NCI-H187 (cell line): ENCODE measurements around the gene ELF5.

Experiments used
- DNase-seq, 2 experiments: peaks; one replicate each; lab custom pipeline; 2025; lab: John Stamatoyannopoulos, UW

The ELF5 gene

GRCh38 chr11:34513682-34514449, at the start of gene ELF5:
Gene ELF5 (minus strand): TSS chr11:34513794. CDS start chr11:34505749, 8,045 bp downstream.
- no peak for DNase-seq

- no peak for DNase-seq
Observed at GRCh38 chr11:34562976-34563375, 49.4 kb upstream of the ELF5 start.

- no peak for DNase-seq
Observed at GRCh38 chr11:34560511-34560910, 46.9 kb upstream of the ELF5 start.

GRCh38 chr11:34558673-34559072, 45.1 kb upstream of the ELF5 start:
- no peak for DNase-seq

- no peak for DNase-seq
Observed at GRCh38 chr11:34558211-34558610, 44.6 kb upstream of the ELF5 start.

GRCh38 chr11:34552270-34552669, 38.7 kb upstream of the ELF5 start:
- no peak for DNase-seq

- no peak for DNase-seq
Observed at GRCh38 chr11:34549271-34549670, 35.7 kb upstream of the ELF5 start.

GRCh38 chr11:34548278-34548677, 34.7 kb upstream of the ELF5 start:
- no peak for DNase-seq

GRCh38 chr11:34546511-34547209, 33.1 kb upstream of the ELF5 start:
- DNase-seq, result no peak

- no peak for DNase-seq
Observed at GRCh38 chr11:34542089-34542488, 28.5 kb upstream of the ELF5 start.

- DNase-seq, result no peak
Observed at GRCh38 chr11:34540870-34541269, 27.3 kb upstream of the ELF5 start.

GRCh38 chr11:34537636-34538035, 24.0 kb upstream of the ELF5 start:
- no peak for DNase-seq

- no peak for DNase-seq
Observed at GRCh38 chr11:34536056-34536455, 22.5 kb upstream of the ELF5 start.

- DNase-seq, result no peak
Observed at GRCh38 chr11:34534826-34535225, 21.2 kb upstream of the ELF5 start.

- DNase-seq, result no peak
Observed at GRCh38 chr11:34531663-34532062, 18.1 kb upstream of the ELF5 start.

- DNase-seq, result no peak
Observed at GRCh38 chr11:34530545-34531234, 17.1 kb upstream of the ELF5 start.

GRCh38 chr11:34529643-34530042, 16.0 kb upstream of the ELF5 start:
- DNase-seq, result no peak

- no peak for DNase-seq
Observed at GRCh38 chr11:34528072-34528471, 14.5 kb upstream of the ELF5 start.

GRCh38 chr11:34525888-34526657, 12.5 kb upstream of the ELF5 start:
- DNase-seq, result no peak

GRCh38 chr11:34525098-34525497, 11.5 kb upstream of the ELF5 start:
- DNase-seq, result no peak

GRCh38 chr11:34524696-34525095, 11.1 kb upstream of the ELF5 start:
- no peak for DNase-seq

- no peak for DNase-seq
Observed at GRCh38 chr11:34523053-34523452, 9.5 kb upstream of the ELF5 start.
